ENCODE data around the gene FKBP8.

Gene FKBP8

DNA sequence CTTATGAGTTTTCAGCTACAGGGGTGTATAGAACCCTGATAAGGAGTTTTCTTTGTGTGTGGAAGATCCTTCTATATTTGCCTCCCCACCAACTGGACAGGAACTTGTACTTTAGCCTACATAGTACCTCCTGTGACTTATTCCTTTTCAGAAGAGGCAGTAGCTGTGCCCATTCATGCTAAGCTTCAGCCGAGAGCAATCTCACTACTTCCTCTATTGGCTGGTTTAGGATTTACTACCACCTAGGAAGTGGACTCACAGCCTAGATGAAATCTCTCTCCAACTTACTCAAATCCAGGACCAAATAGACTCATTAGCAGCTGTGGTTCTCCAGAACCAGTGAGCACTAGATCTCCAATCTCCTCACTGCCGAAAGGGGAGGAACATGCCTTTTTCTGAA lies 42.9 kb upstream of the FKBP8 start:
- no peak overlapping the region for H2BK5ac ChIP-seq (ENCODE audit: low read depth, low read length, poor library complexity)
- no peak overlapping the region for H2AFZ ChIP-seq (ENCODE audit: insufficient read depth, low read length, poor library complexity)
- peaks cover 16% of the 10 kb centered on the region for H3K79me1 ChIP-seq (ENCODE audit: low read length)
- H3K23ac ChIP-seq (ENCODE audit: low read length): no peak overlapping the region
- H3K4me2 ChIP-seq (ENCODE audit: low read length): no peak overlapping the region
- peaks cover 6 to 13% of the 10 kb centered on the region in 2 experiments for H3K4me1 ChIP-seq (ENCODE audit: control insufficient read depth in 1 of 2, insufficient read depth in 2 of 2, low read length in 2 of 2)
- no peak overlapping the region for H4K8ac ChIP-seq (ENCODE audit: low read depth, low read length)
- no peak for DNase-seq
- no peak overlapping the region for H4K12ac ChIP-seq (ENCODE audit: low read depth, low read length)
- peaks cover 6% of the 10 kb centered on the region for H3K79me2 ChIP-seq (ENCODE audit: control insufficient read depth, insufficient read depth, low read length, poor library complexity)
- no peak overlapping the region for H3K18ac ChIP-seq (ENCODE audit: low read length)
- H3K4me3 ChIP-seq (ENCODE audit: low read depth, low read length): no peak overlapping the region
- H3K27me3 ChIP-seq (ENCODE audit: insufficient read depth, low read length): no peaks in the 10 kb centered on the region
- H3K9ac ChIP-seq (ENCODE audit: low read length): no peak overlapping the region
- no peak overlapping the region for H3K14ac ChIP-seq (ENCODE audit: low read length)
- H2AK5ac ChIP-seq (ENCODE audit: low read length): no peak overlapping the region
- no peak overlapping the region for H3K27ac ChIP-seq (ENCODE audit: low read depth, low read length)
- H3K9me3 ChIP-seq (ENCODE audit: insufficient read depth, low read depth, low read length): peaks cover 6% of the 10 kb centered on the region
- no peak overlapping the region for H2BK120ac ChIP-seq (ENCODE audit: insufficient read depth, low read length, poor library complexity)
- no peak overlapping the region for H2BK12ac ChIP-seq (ENCODE audit: low read length)
- H3K4ac ChIP-seq (ENCODE audit: low read depth, low read length): no peak overlapping the region
- WGBS (ENCODE audit: extremely low coverage, insufficient coverage, insufficient read length): no CpG with 5 or more reads among the region's 2 CpGs
- no peak overlapping the region for H4K91ac ChIP-seq (ENCODE audit: low read depth, low read length)
- H3K36me3 ChIP-seq (ENCODE audit: control insufficient read depth in 1 of 2, insufficient read depth in 2 of 2, low read length in 2 of 2): peaks cover 4% of the 10 kb centered on the region in 2 experiments

DNA sequence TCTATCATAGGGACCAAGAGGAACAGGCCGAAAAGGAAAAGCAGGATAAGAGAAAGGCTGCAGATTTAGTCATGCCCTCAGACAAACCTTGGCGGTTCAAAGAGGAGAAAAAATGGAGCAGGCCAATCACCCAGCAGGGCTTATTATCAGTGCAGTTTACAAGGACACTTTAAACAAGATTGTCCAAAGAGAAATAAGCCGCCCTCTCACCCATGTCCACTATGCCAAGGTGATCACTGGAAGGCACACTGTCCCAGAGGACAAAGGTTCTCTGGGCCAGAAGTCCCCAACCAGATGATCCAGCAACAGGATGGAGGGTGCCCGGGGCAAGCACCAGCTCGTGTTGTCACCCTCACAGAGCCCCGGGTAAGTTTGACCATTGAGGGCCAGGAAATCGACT lies 36.9 kb upstream of the FKBP8 start:
- H2BK12ac ChIP-seq (ENCODE audit: low read length): no peak overlapping the region
- H3K27me3 ChIP-seq (ENCODE audit: insufficient read depth, low read length): no peaks in the 10 kb centered on the region
- no peak overlapping the region for H4K91ac ChIP-seq (ENCODE audit: low read depth, low read length)
- no CpG with 5 or more reads among the region's 7 CpGs for WGBS (ENCODE audit: extremely low coverage, insufficient coverage, insufficient read length)
- no peaks in the 10 kb centered on the region for H3K79me1 ChIP-seq (ENCODE audit: low read length)
- H2BK5ac ChIP-seq (ENCODE audit: low read depth, low read length, poor library complexity): no peak overlapping the region
- no peak overlapping the region for H4K8ac ChIP-seq (ENCODE audit: low read depth, low read length)
- H3K4ac ChIP-seq (ENCODE audit: low read depth, low read length): no peak overlapping the region
- no peaks in the 10 kb centered on the region for H3K9me3 ChIP-seq (ENCODE audit: insufficient read depth, low read depth, low read length)
- no peak overlapping the region for H3K23ac ChIP-seq (ENCODE audit: low read length)
- H3K4me1 ChIP-seq (ENCODE audit: control insufficient read depth in 1 of 2, insufficient read depth in 2 of 2, low read length in 2 of 2): no peaks in the 10 kb centered on the region
- H3K18ac ChIP-seq (ENCODE audit: low read length): no peak overlapping the region
- no peak overlapping the region for H2AFZ ChIP-seq (ENCODE audit: insufficient read depth, low read length, poor library complexity)
- H3K36me3 ChIP-seq (ENCODE audit: control insufficient read depth in 1 of 2, insufficient read depth in 2 of 2, low read length in 2 of 2): peaks cover 16 to 21% of the 10 kb centered on the region in 2 experiments
- H3K79me2 ChIP-seq (ENCODE audit: control insufficient read depth, insufficient read depth, low read length, poor library complexity): no peaks in the 10 kb centered on the region
- H3K27ac ChIP-seq (ENCODE audit: low read depth, low read length): no peak overlapping the region
- no peak overlapping the region for H3K14ac ChIP-seq (ENCODE audit: low read length)
- no peak overlapping the region for H4K12ac ChIP-seq (ENCODE audit: low read depth, low read length)
- no peak overlapping the region for H2AK5ac ChIP-seq (ENCODE audit: low read length)
- no peak overlapping the region for H3K4me3 ChIP-seq (ENCODE audit: low read depth, low read length)
- H2BK120ac ChIP-seq (ENCODE audit: insufficient read depth, low read length, poor library complexity): no peak overlapping the region
- H3K9ac ChIP-seq (ENCODE audit: low read length): no peak overlapping the region
- DNase-seq: no peak
- H3K4me2 ChIP-seq (ENCODE audit: low read length): no peak overlapping the region

DNA sequence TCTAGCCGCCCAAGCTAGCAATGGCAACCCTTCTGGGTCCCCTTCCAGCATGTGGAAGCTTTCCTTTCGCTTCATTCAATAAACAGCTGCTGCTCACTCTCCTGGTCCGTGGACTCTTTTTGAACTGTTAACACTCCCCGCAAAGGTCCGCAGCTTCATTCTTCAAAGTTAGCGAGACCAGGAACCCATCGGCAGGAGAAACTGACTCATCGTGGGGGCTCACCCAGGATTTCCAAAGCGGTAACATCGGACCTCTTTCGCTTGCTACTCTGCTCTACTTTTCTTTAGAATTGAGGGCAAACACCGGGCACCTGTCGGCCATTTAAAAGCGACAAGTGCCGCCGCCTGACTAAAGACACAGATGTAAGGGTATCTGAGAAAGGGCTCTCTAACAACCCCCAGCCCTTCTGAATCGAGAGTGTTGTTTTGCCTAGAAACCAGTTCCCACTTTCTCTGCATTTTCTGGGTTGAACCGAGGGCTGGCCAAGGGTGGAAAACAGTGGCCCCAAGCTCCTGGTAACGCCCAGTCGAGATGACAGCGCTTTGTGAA lies 34.1 kb upstream of the FKBP8 start:
- Histone ChIP-seq H2BK120ac (ENCODE audit: insufficient read depth, low read length, poor library complexity) (no peak overlapping the region), H3K4me2 (ENCODE audit: low read length) (no peak overlapping the region), H3K9me3 (ENCODE audit: insufficient read depth, low read depth, low read length) (peaks cover 1% of the 10 kb centered on the region)

DNA sequence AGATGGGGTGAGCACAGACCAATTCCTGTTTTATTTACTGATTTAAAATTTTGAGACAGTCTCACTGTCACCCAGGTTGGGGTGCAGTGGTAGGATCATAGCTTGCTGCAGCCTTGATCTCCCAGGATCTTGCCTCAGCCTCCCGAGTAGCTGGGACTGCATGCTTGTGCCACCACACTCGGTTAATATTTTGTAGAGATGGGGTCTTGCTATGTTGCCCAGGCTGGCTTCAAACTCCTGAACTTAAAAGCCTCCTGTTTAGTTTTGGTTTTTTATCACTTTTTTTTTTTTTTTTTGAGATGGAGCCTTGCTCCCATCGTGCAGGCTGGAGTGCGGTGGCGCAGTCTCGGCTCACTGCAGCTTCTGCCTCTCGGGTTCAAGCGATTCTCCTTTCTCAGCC lies 33.0 kb upstream of the FKBP8 start:
- Histone ChIP-seq H2BK5ac (ENCODE audit: low read depth, low read length, poor library complexity) (no peak overlapping the region), H3K9me3 (ENCODE audit: insufficient read depth, low read depth, low read length) (peaks cover 1% of the 10 kb centered on the region), H3K9ac (ENCODE audit: low read length) (no peak overlapping the region), H3K14ac (ENCODE audit: low read length) (no peak overlapping the region), H3K79me1 (ENCODE audit: low read length) (peaks cover 3% of the 10 kb centered on the region), H3K23ac (ENCODE audit: low read length) (no peak overlapping the region), H3K18ac (ENCODE audit: low read length) (no peak overlapping the region), H3K4me3 (ENCODE audit: low read depth, low read length) (no peak overlapping the region), H4K8ac (ENCODE audit: low read depth, low read length) (no peak overlapping the region), H3K36me3 (ENCODE audit: control insufficient read depth in 1 of 2, insufficient read depth in 2 of 2, low read length in 2 of 2) (peaks cover 40 to 45% of the 10 kb centered on the region in 2 experiments), H3K27me3 (ENCODE audit: insufficient read depth, low read length) (no peaks in the 10 kb centered on the region), H3K4me2 (ENCODE audit: low read length) (no peak overlapping the region), H2BK120ac (ENCODE audit: insufficient read depth, low read length, poor library complexity) (no peak overlapping the region), H2AFZ (ENCODE audit: insufficient read depth, low read length, poor library complexity) (no peak overlapping the region), H3K4me1 (ENCODE audit: control insufficient read depth in 1 of 2, insufficient read depth in 2 of 2, low read length in 2 of 2) (peaks cover 8 to 9% of the 10 kb centered on the region in 2 experiments), H3K27ac (ENCODE audit: low read depth, low read length) (no peak overlapping the region), H2BK12ac (ENCODE audit: low read length) (no peak overlapping the region), H4K12ac (ENCODE audit: low read depth, low read length) (no peak overlapping the region), H3K4ac (ENCODE audit: low read depth, low read length) (no peak overlapping the region), H3K79me2 (ENCODE audit: control insufficient read depth, insufficient read depth, low read length, poor library complexity) (peaks cover 12% of the 10 kb centered on the region), H2AK5ac (ENCODE audit: low read length) (no peak overlapping the region), H4K91ac (ENCODE audit: low read depth, low read length) (no peak overlapping the region)
- no CpG with 5 or more reads among the region's 8 CpGs for WGBS (ENCODE audit: extremely low coverage, insufficient coverage, insufficient read length)
- DNase-seq: no peak

More for the DNA sequence above, 34.1 kb upstream of the FKBP8 start:
- Histone ChIP-seq H4K8ac (ENCODE audit: low read depth, low read length) (no peak overlapping the region), H3K23ac (ENCODE audit: low read length) (no peak overlapping the region), H2BK12ac (ENCODE audit: low read length) (no peak overlapping the region), H3K4me3 (ENCODE audit: low read depth, low read length) (no peak overlapping the region), H3K4ac (ENCODE audit: low read depth, low read length) (no peak overlapping the region), H4K12ac (ENCODE audit: low read depth, low read length) (no peak overlapping the region), H3K27me3 (ENCODE audit: insufficient read depth, low read length) (no peaks in the 10 kb centered on the region), H3K27ac (ENCODE audit: low read depth, low read length) (no peak overlapping the region), H3K4me1 (ENCODE audit: control insufficient read depth in 1 of 2, insufficient read depth in 2 of 2, low read length in 2 of 2) (peaks cover 8% of the 10 kb centered on the region in 2 experiments), H2AFZ (ENCODE audit: insufficient read depth, low read length, poor library complexity) (no peak overlapping the region), H3K79me2 (ENCODE audit: control insufficient read depth, insufficient read depth, low read length, poor library complexity) (peaks cover 5% of the 10 kb centered on the region), H2BK5ac (ENCODE audit: low read depth, low read length, poor library complexity) (no peak overlapping the region), H3K36me3 (ENCODE audit: control insufficient read depth in 1 of 2, insufficient read depth in 2 of 2, low read length in 2 of 2) (peaks cover 40 to 45% of the 10 kb centered on the region in 2 experiments), H3K14ac (ENCODE audit: low read length) (no peak overlapping the region), H3K79me1 (ENCODE audit: low read length) (no peaks in the 10 kb centered on the region), H4K91ac (ENCODE audit: low read depth, low read length) (no peak overlapping the region), H3K9ac (ENCODE audit: low read length) (no peak overlapping the region), H3K18ac (ENCODE audit: low read length) (no peak overlapping the region), H2AK5ac (ENCODE audit: low read length) (no peak overlapping the region)
- WGBS (ENCODE audit: extremely low coverage, insufficient coverage, insufficient read length): no CpG with 5 or more reads among the region's 21 CpGs
- no peak for DNase-seq
